ENCODE data around the gene TRAT1. TPM values are rescaled to one million over a fixed set of nuclear protein-coding genes. Genes with fewer than 3 reads are reported as not detected.

The TRAT1 gene
- total RNA-seq, 1 experiment from 2014 or later: 0.21 TPM

DNA sequence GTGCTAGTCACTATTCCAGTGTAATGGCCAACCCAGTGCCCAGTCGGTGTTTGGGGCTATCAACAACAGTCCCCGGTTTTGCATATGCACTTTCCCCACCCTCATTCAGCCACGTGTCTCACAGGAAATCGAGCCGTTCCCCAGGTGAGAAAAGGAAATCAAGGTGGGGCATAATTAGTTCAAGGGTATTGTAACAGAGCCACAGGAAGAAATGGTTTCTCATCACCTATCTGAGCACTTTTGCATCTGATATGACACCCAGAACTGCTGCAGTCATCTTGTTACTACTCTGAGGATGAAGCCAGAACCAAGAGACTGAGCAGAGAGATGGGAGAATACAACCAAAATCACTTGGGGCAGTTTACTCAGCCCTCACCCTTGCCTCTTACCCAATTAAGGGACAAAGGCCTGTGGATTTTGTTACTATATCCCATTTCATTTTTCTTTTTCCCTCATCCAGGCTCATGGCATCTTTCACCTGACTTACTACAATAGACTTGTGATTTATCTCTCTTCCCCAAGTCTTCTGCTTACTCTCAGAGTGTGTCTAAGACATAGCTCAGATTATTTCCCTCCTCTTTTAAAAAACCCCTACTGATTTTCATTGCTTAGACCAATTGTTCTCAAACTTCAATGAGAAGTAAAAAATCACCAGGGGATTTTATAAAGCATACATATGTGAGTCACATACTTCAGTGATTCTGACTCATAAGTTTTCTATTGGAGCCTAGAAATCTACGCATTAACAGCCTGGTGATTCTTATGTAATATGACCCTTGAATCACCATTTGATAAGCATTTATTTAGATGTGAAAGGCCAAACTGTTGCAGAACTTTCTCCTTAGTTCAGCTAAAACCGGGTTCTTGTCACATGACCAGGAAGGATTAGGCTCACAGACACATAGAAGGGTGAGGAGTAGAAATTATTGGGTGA is 40.5 kb downstream of the TRAT1 start:
- ATAC-seq: peak; percentile 56; the same call in 1 of the 2 replicates
- H3K27me3 ChIP-seq (ENCODE audit: control insufficient read depth, insufficient read depth, low read length): no peaks in the 10 kb centered on the region; the same call in 1 of the 2 replicates
- BruUV-seq (replicated peaks): no TSS peak
- no peaks in the 10 kb centered on the region for H3K36me3 ChIP-seq (ENCODE audit: control insufficient read depth, insufficient read depth, low read length)
- H3K4me1 ChIP-seq (ENCODE audit: control insufficient read depth, insufficient read depth, low read length): no peaks in the 10 kb centered on the region
- no peak for DNase-seq (ENCODE audit: low read depth, low spot score)
- no peak overlapping the region for H3K27ac ChIP-seq (ENCODE audit: low read length)
- H3K9me3 ChIP-seq (ENCODE audit: control insufficient read depth, insufficient read depth, low read depth, low read length): no peaks in the 10 kb centered on the region
- ChIA-PET CTCF (no interaction called here), POLR2A (no interaction called here)
- intact Hi-C loops (cut with micrococcal nuclease; ENCODE audit: unreplicated experiment) (no loop called here), in situ Hi-C loops (cut with HindIII; ENCODE audit: low pct_unique_long_range_greater_than_20kb, low sequenced_read_pairs) (no loop called here)
- no peak for TF ChIP-seq CTCF (IDR thresholded peaks at IDR 0.05)
- H3K4me3 ChIP-seq (ENCODE audit: low read depth in 2 of 2, low read length in 2 of 2): no peak overlapping the region

GRCh38 chr3:108863799-108864135 is 41.2 kb downstream of the TRAT1 start:
- no TSS peak for BruUV-seq (replicated peaks)
- TF ChIP-seq REST (IDR thresholded peaks at IDR 0.05; ENCODE audit: insufficient read depth in 1 of 2, low read depth in 2 of 2, low read length in 1 of 2): no peak
- no peak for TF ChIP-seq SIN3A (IDR thresholded peaks at IDR 0.05; ENCODE audit: borderline replicate concordance, insufficient read depth, low read depth, low read length)
- TF ChIP-seq POLR2AphosphoS5 (IDR thresholded peaks at IDR 0.05; ENCODE audit: low read depth, low read length): no peak
- no peak for TF ChIP-seq CTCF (IDR thresholded peaks at IDR 0.05)
- no peak for TF ChIP-seq TCF7L2 (IDR thresholded peaks at IDR 0.05; ENCODE audit: low read depth, low read length)
- DNase-seq (ENCODE audit: low read depth, low spot score) (no peak), ATAC-seq (no peak)
- Histone ChIP-seq H3K4me3 (ENCODE audit: low read depth in 2 of 2, low read length in 2 of 2) (no peak overlapping the region), H3K9me3 (ENCODE audit: control insufficient read depth, insufficient read depth, low read depth, low read length) (no peaks in the 10 kb centered on the region), H3K27ac (ENCODE audit: low read length) (no peak overlapping the region), H3K27me3 (ENCODE audit: control insufficient read depth, insufficient read depth, low read length) (no peaks in the 10 kb centered on the region; the same call in 1 of the 2 replicates), H3K4me1 (ENCODE audit: control insufficient read depth, insufficient read depth, low read length) (no peaks in the 10 kb centered on the region), H3K36me3 (ENCODE audit: control insufficient read depth, insufficient read depth, low read length) (no peaks in the 10 kb centered on the region)
- in situ Hi-C loops (cut with HindIII; ENCODE audit: low pct_unique_long_range_greater_than_20kb, low sequenced_read_pairs) (no loop called here), intact Hi-C loops (cut with micrococcal nuclease; ENCODE audit: unreplicated experiment) (no loop called here)
- CTCF ChIA-PET: no interaction called here
- POLR2A ChIA-PET: no interaction called here

All from Panc1 (cell line).